GM12873 (cell line): ENCODE measurements around the gene RFLNA.

ENCODE experiments used
- CTCF ChIP-seq: IDR thresholded peaks from 2 replicates; pipeline ENCODE4 v1.5.1; 2012; ENCODE audit warnings: low read depth, mild to moderate bottlenecking, moderate library complexity, low read length, control low read depth; ENCODE audit not compliant: insufficient read depth; ENCODE audit errors: missing control alignments

The RFLNA gene

GRCh38 chr12:124344526-124344925 is 49.6 kb downstream of the RFLNA start:
- TF ChIP-seq CTCF = no peak

- TF ChIP-seq CTCF = no peak
Measured at GRCh38 chr12:124345795-124346194, 50.9 kb downstream of the RFLNA start.

- no peak for TF ChIP-seq CTCF
Measured at GRCh38 chr12:124346425-124347168, 51.7 kb downstream of the RFLNA start.

DNA sequence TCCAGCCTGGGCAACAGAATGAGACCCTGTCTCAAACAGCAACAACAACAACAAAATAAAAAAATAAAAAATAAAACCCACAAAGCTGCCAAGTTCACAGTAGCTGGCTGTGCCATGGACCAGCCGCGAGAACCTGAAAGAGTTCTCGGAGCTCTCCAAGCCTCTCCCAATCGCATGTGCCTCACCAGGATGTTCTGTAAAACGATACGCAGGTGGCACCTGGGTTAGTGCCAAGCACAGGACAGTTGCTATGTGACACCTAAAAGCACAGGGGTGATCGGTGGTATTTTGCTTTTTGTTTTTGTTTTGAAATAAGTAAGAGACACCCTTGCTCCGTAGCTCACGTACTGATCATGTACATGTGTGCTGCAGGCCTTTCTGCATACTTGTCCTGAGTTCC is 52.4 kb downstream of the RFLNA start:
- TF ChIP-seq CTCF = no peak

GRCh38 chr12:124347805-124348658 is 53.1 kb downstream of the RFLNA start:
- peak; percentile 69 for TF ChIP-seq CTCF

DNA sequence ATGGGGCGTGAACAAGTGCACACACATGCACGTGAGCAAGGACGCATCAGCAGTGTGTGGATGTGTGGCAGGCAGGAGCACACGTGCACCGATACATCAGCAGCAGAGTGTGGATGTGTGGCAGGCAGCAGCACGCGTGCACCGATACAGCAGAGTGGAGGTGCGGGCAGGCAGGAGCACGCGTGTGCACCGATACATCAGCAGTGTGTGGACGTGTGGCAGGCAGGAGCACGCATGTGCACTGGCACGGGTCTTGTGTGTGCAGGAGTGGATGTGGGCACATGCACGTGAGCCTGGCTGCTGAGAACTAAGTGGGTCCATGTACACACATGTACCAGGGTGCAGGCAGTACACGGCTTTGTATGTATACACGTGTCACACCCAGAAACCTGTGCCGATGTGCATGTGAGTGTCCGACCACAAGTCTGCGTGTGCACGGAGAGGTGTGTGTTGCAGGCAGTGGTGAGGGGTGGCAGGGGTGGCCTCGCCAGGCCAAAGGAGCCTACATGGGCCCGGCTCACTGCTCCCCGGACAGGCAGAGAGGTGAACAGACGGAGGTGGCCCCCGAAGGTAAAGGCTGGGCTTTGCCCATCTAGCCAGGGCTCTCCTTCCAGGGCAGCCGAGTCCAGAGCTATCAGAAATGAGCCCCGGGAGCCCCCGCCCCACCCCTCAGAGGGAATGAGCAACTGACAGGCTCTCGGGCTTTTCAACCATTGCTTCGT is 53.9 kb downstream of the RFLNA start:
- no peak for TF ChIP-seq CTCF

- no peak for TF ChIP-seq CTCF
Measured at GRCh38 chr12:124350491-124350890, 55.6 kb downstream of the RFLNA start.
